Measurements from ENCODE around the gene NDUFA5. TPM values are rescaled to one million over a fixed set of nuclear protein-coding genes. Genes with fewer than 3 reads are reported as not detected.

NDUFA5 gene
- polyA plus RNA-seq, 1 of the 3 experiments (the other 2 are of a cell fraction): 10.9 TPM

GRCh38 chr7:123534383-123535260, 23.0 kb downstream of the NDUFA5 start, which contains the start of gene IQUB:
IQUB (minus strand) TSS chr7:123534595; CDS start chr7:123512340, 22,255 bp downstream.
- TF ChIP-seq POLR2AphosphoS5 (IDR thresholded peaks at IDR 0.05; ENCODE audit: low read depth, low read length): peak; percentile 54; the same call in 1 of the 2 replicates
- no peak for TF ChIP-seq USF1 (IDR thresholded peaks at IDR 0.05; ENCODE audit: borderline replicate concordance, low read depth)
- TF ChIP-seq GABPA (IDR thresholded peaks at IDR 0.05; ENCODE audit: low read depth): peak; percentile 59; the same call in 1 of the 2 replicates
- TF ChIP-seq PBX3 (IDR thresholded peaks at IDR 0.05): peak; percentile 65
- TF ChIP-seq MXI1 (IDR thresholded peaks at IDR 0.05; ENCODE audit: low read depth, low read length): peak; percentile 68
- peak; percentile 35; the same call in 1 of the 2 replicates for TF ChIP-seq SIN3A (IDR thresholded peaks at IDR 0.05; ENCODE audit: borderline replicate concordance, low read depth, low read length)
- TF ChIP-seq RAD21 (IDR thresholded peaks at IDR 0.05; ENCODE audit: low read length): no peak
- TF ChIP-seq SMC3 (IDR thresholded peaks at IDR 0.05; ENCODE audit: low read depth, low read length): no peak
- TF ChIP-seq TEAD4 (IDR thresholded peaks at IDR 0.05; ENCODE audit: borderline replicate concordance, insufficient read depth): no peak
- no peak for TF ChIP-seq USF2 (IDR thresholded peaks at IDR 0.05; ENCODE audit: borderline replicate concordance, low read depth, low read length)
- peak; percentile 63 for TF ChIP-seq MAX (IDR thresholded peaks at IDR 0.05; ENCODE audit: low read depth)
- TF ChIP-seq CHD2 (IDR thresholded peaks at IDR 0.05; ENCODE audit: low read length, partially characterized antibody): peak; percentile 62
- ChIA-PET CTCF (interaction anchor here (0.6 to 2.7 kb wide), 5 partner anchors 8 to 40 kb away, joined by 3 to 31 read pairs (median 4); no protein-coding TSS in a partner anchor), POLR2A (interaction anchor here (0.6 to 1.9 kb wide), 2 partner anchors 23 to 1245 kb away, joined by 3 to 4 read pairs; partner anchors contain the start of gene NDUFA5)
- no peaks in the 10 kb centered on the region for H3K79me2 ChIP-seq (ENCODE audit: insufficient read depth)
- H4K20me1 ChIP-seq (ENCODE audit: insufficient read depth): no peaks in the 10 kb centered on the region
- H3K27me3 ChIP-seq (ENCODE audit: insufficient read depth): no peaks in the 10 kb centered on the region
- H3K4me1 ChIP-seq (ENCODE audit: control insufficient read depth in 1 of 2, insufficient read depth in 2 of 2, low read depth in 1 of 2, low read length in 1 of 2): peaks cover 8 to 20% of the 10 kb centered on the region in 2 experiments
- peaks cover 36% of the 10 kb centered on the region for H3F3A ChIP-seq (replicated peaks; ENCODE audit: insufficient read depth)
- H3K9me2 ChIP-seq: no peaks in the 10 kb centered on the region
- WGBS (ENCODE audit: low lambda C conversion rate): 2% methylated on average over 51 of the region's 54 CpGs
- H2AFZ ChIP-seq (ENCODE audit: low read depth): peak within 1 kb of the TSS; percentile 91
- peak; percentile 100 for DNase-seq
- H3K4me2 ChIP-seq: peak within 1 kb of the TSS; percentile 82
- no peaks in the 10 kb centered on the region for H3K36me3 ChIP-seq (replicated peaks in 1 of 2; ENCODE audit: control insufficient read depth in 1 of 2, insufficient read depth in 2 of 2, low read length in 1 of 2)
- peak within 1 kb of the TSS; percentile 70 to 73 for H3K4me3 ChIP-seq (ENCODE audit: low read depth in 2 of 2, low read length in 1 of 2)
- H3K9ac ChIP-seq: peak within 1 kb of the TSS; percentile 68
- H3K9me3 ChIP-seq: no peaks in the 10 kb centered on the region
- H3K27ac ChIP-seq (ENCODE audit: low read depth in 2 of 2, low read length in 1 of 2): peak within 1 kb of the TSS; percentile 65 to 73
